Measurements from ENCODE around the gene AGBL4.
A peak's percentile ranks its signal among the peaks of the same experiment; 100 is the strongest.

The AGBL4 gene

DNA sequence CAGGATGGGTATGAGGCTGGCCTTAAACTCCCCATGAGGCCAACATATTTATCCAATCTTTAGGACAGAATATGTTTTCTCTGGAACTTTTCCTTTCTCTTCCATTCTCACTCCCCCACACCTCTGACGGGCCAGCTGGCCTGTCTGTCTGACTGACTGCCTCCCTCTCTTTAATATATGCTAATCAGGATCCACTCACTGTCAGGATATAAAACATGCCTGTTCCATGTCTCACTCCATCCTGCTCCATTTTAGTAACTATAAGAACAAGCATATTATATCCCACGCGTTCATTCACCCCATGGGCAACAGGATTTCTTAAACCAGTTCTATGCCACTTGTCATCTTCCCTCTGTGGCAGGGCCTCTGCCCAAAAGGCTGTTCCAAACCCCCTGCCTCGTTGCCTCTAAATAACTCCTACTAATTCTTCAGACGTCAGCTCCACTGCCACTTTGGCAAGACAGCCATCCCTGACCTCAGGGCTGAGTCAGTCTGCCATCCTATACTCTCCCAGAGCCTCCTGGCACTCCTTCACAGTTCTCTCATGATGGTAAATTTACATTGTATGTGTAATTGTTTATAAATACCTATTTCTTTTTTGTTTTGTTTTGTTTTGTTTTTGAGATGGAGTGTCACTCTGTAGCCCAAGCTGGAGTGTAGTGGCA is 1467.4 kb downstream of the AGBL4 start:
- H3K27ac ChIP-seq: no peak overlapping the region
- TF ChIP-seq ZFX (IDR thresholded peaks at IDR 0.05; ENCODE audit: borderline replicate concordance): no peak
- TF ChIP-seq, protein P1, sequence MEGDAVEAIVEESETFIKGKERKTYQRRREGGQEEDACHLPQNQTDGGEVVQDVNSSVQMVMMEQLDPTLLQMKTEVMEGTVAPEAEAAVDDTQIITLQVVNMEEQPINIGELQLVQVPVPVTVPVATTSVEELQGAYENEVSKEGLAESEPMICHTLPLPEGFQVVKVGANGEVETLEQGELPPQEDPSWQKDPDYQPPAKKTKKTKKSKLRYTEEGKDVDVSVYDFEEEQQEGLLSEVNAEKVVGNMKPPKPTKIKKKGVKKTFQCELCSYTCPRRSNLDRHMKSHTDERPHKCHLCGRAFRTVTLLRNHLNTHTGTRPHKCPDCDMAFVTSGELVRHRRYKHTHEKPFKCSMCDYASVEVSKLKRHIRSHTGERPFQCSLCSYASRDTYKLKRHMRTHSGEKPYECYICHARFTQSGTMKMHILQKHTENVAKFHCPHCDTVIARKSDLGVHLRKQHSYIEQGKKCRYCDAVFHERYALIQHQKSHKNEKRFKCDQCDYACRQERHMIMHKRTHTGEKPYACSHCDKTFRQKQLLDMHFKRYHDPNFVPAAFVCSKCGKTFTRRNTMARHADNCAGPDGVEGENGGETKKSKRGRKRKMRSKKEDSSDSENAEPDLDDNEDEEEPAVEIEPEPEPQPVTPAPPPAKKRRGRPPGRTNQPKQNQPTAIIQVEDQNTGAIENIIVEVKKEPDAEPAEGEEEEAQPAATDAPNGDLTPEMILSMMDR (IDR thresholded peaks at IDR 0.05): no peak

DNA sequence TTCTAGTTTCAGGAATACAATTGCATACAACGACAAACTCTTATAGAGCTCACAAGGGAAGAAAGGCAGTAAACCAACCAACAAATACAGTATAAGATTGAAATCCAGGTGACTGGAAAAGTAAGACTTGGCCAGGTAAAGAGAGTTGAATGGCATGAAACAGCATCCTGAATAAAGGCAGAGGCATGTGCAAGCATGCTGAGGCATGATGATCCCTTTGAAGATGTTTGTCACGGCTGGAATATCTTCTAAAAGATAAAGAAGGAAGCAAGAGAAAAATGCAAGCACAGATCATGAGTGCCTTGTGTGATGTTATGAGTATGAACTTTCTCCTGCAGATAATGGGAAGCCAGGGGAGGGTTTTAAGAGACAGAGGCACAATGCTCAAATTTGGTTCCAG is 1468.5 kb downstream of the AGBL4 start:
- no peak overlapping the region for H3K27ac ChIP-seq
- TF ChIP-seq ZFX (IDR thresholded peaks at IDR 0.05; ENCODE audit: borderline replicate concordance): no peak
- TF ChIP-seq, protein P1 (IDR thresholded peaks at IDR 0.05): no peak

DNA sequence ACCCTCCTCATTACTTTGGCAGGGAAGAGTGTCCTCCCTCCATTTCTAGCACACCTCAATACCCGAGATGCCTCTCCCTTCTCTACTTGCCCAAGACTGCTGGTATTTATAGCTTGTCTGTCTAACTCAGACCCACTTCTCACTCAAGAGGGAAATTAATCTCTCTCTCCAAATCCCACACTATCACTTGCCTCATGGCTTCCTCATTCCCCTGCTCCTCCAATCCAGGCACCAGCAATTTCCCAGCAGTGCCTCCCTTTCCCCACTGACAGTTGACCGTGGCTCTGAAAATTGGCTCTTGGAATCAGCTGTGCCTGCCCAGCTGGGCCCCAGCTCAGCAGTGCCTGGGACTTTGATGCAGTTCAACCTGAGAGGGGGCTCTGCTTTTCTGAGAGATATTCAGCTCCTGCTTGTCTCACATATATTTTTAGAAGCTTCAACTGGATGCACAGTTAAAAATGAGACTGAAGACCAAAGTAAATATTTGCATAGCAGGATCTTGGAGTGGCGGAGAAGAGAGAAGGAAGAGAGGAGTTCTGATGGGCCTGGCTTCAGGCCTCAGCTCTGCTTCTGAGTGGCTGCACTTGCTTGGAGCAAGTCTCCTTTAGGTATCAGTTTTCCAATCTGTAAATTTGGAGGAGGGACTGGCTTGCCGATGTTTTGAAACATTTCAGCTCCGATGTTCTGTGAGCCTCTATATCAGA is 1470.7 kb downstream of the AGBL4 start:
- TF ChIP-seq ZFX (IDR thresholded peaks at IDR 0.05; ENCODE audit: borderline replicate concordance): no peak
- TF ChIP-seq, protein P1 (IDR thresholded peaks at IDR 0.05): no peak
- peak overlapping the region; percentile 30; the same call in 1 of the 2 replicates for H3K27ac ChIP-seq

DNA sequence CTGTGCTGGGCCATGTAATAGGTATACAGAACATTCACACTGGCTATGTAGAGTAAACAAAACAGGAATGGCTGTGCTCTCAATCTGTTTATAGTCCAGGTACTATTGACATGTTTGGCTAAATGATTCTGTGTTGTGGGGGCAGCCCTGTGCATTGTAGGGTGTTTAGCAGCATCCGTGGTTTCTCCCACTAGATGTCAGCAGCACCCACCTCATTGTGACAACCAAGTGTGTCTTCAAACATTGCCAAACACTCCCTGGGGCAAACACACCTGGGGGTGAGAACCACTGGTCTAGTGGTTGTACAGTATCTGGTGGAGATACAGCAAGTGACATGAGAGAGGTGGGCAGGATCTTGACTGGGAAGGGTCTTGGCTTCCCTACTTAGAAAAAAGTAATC is 1471.3 kb downstream of the AGBL4 start:
- no peak overlapping the region for H3K27ac ChIP-seq
- TF ChIP-seq ZFX (IDR thresholded peaks at IDR 0.05; ENCODE audit: borderline replicate concordance): no peak
- TF ChIP-seq, protein P1 (IDR thresholded peaks at IDR 0.05): peak; percentile 66

DNA sequence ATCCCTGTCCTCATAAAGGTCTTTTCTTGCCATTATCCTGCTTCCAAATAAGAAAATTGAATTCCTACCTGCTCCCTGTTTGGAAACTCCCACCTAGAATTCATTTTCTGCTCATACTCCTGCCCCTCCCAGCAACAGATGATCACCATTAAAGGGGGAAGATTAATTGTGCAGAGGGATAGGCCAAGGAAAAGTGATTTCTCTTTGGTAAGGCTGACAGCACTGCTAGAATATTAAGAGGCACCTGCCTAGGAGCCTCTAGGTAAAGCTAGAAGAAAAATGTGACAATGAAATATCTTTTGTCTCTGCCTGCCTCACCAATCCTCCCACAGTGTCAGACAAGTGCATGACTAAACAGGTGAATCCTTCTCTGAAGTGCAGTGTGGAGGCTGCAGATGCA is 1474.8 kb downstream of the AGBL4 start:
- no peak overlapping the region for H3K27ac ChIP-seq
- no peak for TF ChIP-seq ZFX (IDR thresholded peaks at IDR 0.05; ENCODE audit: borderline replicate concordance)
- TF ChIP-seq, protein P1 (IDR thresholded peaks at IDR 0.05): no peak

DNA sequence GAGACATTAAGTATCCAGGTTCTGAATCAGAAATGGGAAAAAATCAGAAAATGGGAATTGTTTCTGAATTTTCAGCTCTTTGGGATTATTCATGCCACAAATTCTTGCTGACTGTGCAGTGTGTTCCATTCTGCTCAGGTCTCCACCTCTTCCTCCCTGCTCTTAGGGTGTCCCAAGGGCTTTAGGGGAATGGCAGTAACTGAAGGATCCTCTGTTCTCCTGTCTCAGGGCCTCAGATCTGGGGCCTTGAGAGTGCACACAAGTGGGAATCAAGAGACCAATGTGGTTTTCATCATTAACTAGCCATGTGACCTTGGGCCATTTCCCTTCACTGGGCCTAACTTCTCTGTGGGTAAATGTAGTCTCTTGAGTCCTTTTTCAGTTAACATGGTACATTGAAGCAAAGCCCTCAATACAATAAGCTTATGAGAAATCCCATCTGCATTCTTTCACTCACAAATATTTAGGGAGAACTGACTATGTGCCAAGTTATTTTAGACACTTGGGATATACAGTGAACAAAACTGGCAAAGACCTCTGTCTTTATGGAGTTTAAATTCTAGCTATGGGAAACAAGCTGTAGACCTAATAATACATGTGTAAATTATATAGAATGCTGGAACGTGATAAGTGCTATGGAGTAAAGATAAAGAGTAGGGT is 1476.1 kb downstream of the AGBL4 start:
- TF ChIP-seq ZFX (IDR thresholded peaks at IDR 0.05; ENCODE audit: borderline replicate concordance): no peak
- TF ChIP-seq, protein P1 (IDR thresholded peaks at IDR 0.05): no peak
- no peak overlapping the region for H3K27ac ChIP-seq

DNA sequence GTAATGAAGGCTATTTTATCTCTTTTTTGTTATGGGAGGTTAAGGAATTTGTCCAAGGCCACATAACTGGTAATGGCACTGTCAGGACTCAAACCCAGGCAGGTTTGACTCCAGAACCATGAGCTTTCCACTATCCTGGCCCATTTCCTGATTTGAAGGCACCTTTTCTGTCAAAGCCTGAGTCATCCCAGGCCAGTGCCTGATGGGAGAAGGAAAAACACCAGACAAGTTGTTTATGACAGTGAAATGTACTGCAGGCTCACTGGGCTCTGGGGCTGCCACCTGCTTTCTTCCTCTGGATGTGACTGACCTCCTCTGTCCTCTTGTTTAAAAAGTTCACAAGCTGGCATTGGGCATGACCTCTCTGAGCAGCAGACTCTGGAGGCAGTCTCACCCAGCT is 1479.9 kb downstream of the AGBL4 start:
- no peak overlapping the region for H3K27ac ChIP-seq
- no peak for TF ChIP-seq ZFX (IDR thresholded peaks at IDR 0.05; ENCODE audit: borderline replicate concordance)
- TF ChIP-seq, protein P1 (IDR thresholded peaks at IDR 0.05): no peak

Data from 22Rv1 (cell line).